ENCODE results near the gene DAGLA. TPM values are rescaled to one million over a fixed set of nuclear protein-coding genes. Genes with fewer than 3 reads are reported as not detected.

DAGLA gene
- total RNA-seq, 2 experiments from 2014 or later = 0.44 to 0.45 TPM

DNA sequence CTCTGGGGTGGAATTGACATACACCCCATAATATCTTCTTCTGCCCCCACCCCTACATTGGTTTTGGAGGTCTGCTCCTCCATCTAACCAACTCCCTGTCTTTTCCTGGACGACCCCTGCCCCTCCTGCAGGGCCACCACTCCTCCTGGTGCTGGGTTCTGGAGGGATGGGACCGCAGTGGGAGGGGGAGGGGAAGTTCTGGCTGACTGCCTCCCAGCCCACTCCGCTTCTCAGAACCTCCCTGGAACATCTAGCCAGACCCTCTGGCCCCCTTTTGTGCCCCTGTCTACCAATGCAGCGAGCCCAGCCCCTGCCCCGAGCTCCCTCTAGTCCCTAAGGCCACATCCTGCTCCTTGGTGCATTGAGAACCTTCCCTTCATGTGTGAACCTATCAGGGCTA lies 73.5 kb downstream of the DAGLA start:
- Mint-ChIP-seq H3K4me1 (peaks cover 25% of the 10 kb centered on the region), H3K27ac (no peak overlapping the region), H3K27me3 (peaks cover 28% of the 10 kb centered on the region), H3K36me3 (ENCODE audit: low read depth) (no peaks in the 10 kb centered on the region), H3K4me3 (peak overlapping the region; percentile 22), H3K9me3 (no peaks in the 10 kb centered on the region)
- no peak for DNase-seq
- POLR2A ChIA-PET = no interaction called here
- CTCF ChIA-PET = interaction anchor here (0.9 to 1.7 kb wide), 4 partner anchors 12 to 34 kb away, joined by 3 to 5 read pairs (median 5); no protein-coding TSS in a partner anchor

DNA sequence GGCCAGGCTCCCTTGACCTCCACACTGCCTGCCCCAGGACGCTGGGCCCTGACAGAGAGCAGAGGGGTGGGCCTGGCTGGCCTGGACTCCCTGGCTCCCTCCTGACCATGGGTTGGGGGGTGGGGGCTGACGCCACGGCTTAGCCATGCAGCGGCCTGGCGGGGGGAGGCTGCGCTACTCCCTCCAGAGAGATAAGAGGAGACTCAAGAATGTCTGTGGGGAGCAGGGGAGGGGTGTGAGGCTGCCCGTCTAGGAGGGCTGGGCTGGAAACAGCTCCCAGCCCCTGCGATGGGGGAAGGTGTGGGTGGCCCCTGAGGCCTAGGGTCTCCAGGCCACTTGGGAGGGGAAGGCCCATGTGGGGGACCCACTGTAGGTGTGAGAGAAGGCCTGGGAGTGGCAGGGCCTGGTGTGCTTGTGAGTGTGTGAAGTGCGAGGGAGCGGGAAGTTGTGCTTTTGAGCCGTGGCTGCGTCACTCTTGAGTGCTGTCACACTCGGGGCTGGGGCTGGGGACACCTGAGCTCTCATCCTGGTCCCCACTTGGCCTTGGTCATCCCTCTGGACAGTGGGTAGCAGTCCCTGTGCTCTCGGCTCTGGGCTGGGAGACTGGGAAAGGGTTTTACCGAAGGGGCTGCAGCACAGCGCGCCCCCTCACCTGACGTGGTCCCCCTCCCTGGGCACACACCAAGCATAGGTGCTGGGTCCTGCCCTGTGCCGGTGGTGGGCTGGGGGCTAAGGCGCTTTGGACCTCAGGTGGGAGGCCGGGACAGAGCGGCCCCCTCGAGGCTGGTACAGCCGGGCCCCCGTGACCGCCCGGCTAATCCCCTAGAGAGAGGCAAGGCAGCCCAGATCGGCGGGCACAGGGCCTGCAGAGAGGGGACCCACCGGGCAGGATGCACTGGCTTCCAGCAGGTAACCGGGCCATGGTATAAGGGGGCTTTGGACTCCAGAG lies 74.6 kb downstream of the DAGLA start:
- peaks cover 25% of the 10 kb centered on the region for H3K27me3 Mint-ChIP-seq
- no peaks in the 10 kb centered on the region for H3K9me3 Mint-ChIP-seq
- ChIA-PET CTCF (interaction anchor here (0.6 to 1.4 kb wide), 3 partner anchors 15 to 25 kb away, joined by 3 to 4 read pairs (median 3); no protein-coding TSS in a partner anchor), POLR2A (no interaction called here)
- H3K36me3 Mint-ChIP-seq (ENCODE audit: low read depth) = no peaks in the 10 kb centered on the region
- H3K4me1 Mint-ChIP-seq = peaks cover 25% of the 10 kb centered on the region
- no peak overlapping the region for H3K4me3 Mint-ChIP-seq
- H3K27ac Mint-ChIP-seq = no peak overlapping the region
- DNase-seq = no peak

DNA sequence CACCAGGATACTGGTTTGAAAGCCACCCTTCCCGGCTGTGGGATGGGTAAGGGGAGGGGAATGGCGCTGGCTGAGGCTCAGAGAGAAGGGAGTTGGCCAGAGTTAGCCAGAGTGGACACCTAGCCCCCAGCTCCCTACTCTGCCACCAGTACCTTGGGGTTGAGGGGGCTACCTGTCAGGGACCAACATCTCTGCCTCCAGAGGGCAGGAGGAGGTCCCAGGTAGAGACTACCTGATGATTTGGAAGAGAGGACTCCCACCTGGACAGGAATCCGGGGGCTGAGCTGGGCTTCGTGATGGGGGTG lies 75.9 kb downstream of the DAGLA start:
- peaks cover 20% of the 10 kb centered on the region for H3K27me3 Mint-ChIP-seq
- H3K4me1 Mint-ChIP-seq = peaks cover 25% of the 10 kb centered on the region
- H3K4me3 Mint-ChIP-seq = no peak overlapping the region
- ChIA-PET POLR2A (no interaction called here), CTCF (interaction anchor here (0.7 to 1.4 kb wide), 2 partner anchors 20 to 284 kb away, joined by 3 to 4 read pairs; no protein-coding TSS in a partner anchor)
- H3K9me3 Mint-ChIP-seq = no peaks in the 10 kb centered on the region
- H3K27ac Mint-ChIP-seq = peak overlapping the region; percentile 54
- DNase-seq = no peak
- no peaks in the 10 kb centered on the region for H3K36me3 Mint-ChIP-seq (ENCODE audit: low read depth)

DNA sequence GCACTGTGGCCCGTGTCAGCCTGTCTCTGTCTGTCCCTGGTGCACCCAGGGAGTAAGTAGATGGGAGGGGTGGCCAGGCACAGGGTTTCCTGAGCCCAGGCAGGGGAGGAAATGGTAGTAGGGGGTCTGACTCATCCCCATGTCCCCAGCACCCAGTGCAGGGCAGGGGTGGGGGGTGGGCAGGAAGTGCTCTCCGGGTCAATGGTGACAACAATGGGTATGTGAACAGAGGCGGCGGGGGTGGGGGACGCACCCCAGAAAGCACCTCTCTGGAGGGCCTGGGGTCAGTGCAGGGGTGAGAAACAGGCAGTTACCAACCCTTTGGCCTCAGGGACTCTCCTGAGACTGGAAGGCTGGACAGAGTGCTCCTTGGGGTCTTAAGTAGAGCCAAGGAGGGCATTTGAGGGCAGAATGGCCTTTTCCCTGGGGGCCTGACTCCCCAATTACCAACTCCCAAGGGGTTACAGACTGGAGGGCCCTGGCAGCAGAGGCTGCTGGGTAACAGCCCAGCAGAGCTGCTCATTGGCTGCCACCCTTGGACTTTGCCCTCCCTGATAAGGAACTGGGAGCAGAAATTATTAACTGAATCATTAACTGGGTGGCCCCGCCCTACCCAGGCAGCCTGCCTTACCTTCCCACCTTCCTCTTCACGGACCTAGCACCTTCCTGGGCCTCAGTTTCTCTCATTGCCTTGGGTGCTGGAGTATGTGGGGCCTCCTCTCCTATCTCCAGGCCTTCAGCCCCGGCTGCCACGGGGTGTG lies 76.4 kb downstream of the DAGLA start:
- CTCF ChIA-PET = interaction anchor here (0.7 to 1.4 kb wide), 3 partner anchors 19 to 285 kb away, joined by 3 to 4 read pairs (median 3); no protein-coding TSS in a partner anchor
- Mint-ChIP-seq H3K27me3 (peaks cover 16% of the 10 kb centered on the region), H3K4me3 (no peak overlapping the region), H3K27ac (peak overlapping the region; percentile 54), H3K4me1 (peaks cover 25% of the 10 kb centered on the region), H3K9me3 (no peaks in the 10 kb centered on the region), H3K36me3 (ENCODE audit: low read depth) (no peaks in the 10 kb centered on the region)
- no peak for DNase-seq
- POLR2A ChIA-PET = no interaction called here

DNA sequence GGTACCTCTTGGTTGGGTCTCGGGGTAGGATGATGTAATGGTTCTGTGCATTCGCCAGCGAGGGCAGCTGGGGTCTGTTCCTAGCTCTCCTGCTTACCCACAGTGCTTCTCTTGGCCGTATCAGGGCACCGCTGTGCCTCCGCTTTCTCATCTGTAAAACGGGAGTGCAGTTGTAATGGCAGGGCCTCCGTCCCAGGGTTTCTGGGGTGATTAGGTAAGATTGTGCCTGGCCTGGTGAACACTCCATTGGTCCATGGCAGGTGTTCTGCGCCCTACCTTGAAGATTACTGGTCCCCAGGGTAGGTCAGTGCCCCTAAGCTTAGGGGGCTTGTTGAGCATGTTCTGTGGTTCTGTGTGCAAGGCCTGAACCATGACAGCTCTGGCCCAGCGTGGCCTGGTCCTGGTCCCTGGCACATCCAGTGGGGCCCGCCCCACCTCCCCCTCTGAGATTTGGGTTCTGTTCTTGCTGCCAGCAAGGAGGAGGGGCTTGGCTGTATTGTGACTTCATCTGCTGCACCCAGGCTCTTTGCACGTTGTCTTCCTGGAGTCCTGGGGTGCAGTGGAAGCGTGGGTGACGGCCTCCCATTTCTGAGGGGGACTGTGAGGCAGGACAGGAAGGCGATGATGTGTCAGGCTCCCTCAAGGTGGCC lies 77.1 kb downstream of the DAGLA start:
- Mint-ChIP-seq H3K4me3 (no peak overlapping the region), H3K4me1 (peaks cover 21% of the 10 kb centered on the region), H3K36me3 (ENCODE audit: low read depth) (no peaks in the 10 kb centered on the region), H3K27ac (no peak overlapping the region), H3K27me3 (peaks cover 11% of the 10 kb centered on the region), H3K9me3 (no peaks in the 10 kb centered on the region)
- CTCF ChIA-PET = interaction anchor here (0.9 kb wide), 1 partner anchor 24 kb away, joined by 3 read pairs; no protein-coding TSS in a partner anchor
- POLR2A ChIA-PET = no interaction called here
- DNase-seq = no peak

DNA sequence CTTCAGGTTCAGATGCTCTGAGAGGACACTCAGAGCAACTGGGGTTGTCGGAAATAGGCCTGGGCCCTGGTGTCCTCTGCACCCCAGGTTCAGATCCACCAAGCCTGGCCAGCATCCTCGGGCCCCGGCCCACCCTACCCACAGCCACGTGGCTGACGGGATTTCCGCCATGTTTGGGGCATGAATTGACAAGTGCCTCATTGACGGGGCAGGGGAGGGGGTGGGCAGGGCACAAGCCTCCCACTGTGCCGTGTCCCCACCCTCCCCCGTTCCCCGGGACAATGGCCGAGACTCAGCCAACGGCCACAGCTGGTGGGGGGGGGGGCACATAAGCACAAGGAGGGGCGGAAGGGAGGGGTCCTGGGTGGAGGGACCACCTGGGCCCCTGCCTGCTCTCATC lies 80.8 kb downstream of the DAGLA start:
- Mint-ChIP-seq H3K27me3 (no peaks in the 10 kb centered on the region), H3K4me1 (peaks cover 9% of the 10 kb centered on the region), H3K4me3 (no peak overlapping the region), H3K36me3 (ENCODE audit: low read depth) (no peaks in the 10 kb centered on the region), H3K27ac (no peak overlapping the region), H3K9me3 (no peaks in the 10 kb centered on the region)
- DNase-seq = no peak
- ChIA-PET POLR2A (no interaction called here), CTCF (interaction anchor here (1.3 kb wide), 2 partner anchors 11 to 13 kb away, joined by 3 to 5 read pairs; no protein-coding TSS in a partner anchor)

DNA sequence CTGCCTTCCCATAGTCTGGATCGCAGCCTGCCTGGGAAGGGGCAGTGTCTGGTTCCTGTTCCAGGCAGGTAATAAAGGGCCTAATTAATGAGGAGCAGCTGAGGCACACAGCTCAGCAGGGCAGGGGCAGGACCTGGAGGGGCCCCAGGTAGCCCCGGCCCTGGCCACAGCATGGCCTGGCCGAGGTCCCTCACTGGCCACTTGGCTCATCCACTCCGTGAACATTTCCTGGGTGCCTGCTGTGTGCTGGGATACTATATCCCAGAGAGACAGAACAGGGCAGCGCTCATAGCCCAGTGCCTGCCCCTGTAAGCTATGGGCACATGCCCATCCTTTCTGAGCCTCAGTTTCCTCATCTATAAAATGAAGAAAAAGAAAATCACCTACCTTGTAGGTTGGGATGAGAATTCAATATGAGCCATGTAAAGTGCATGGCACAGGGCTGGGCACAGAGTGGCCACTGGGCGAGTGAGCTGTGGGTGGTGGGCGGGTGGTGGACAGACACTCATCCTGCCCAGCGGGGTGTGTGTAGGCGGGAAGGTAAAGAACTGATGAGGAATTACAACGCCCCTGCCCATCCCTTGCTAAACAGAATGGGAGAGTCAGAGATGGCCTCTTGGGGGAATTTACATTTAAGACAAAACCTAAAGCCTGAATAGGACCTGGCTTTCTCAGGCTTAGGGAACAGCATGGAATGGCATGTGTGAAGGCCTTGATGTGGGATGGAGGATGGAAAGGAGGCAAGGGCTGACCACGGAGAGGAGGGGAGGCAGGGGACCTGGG lies 81.4 kb downstream of the DAGLA start:
- Mint-ChIP-seq H3K27me3 (no peaks in the 10 kb centered on the region), H3K27ac (no peak overlapping the region), H3K4me3 (no peak overlapping the region), H3K4me1 (peaks cover 2% of the 10 kb centered on the region), H3K9me3 (no peaks in the 10 kb centered on the region), H3K36me3 (ENCODE audit: low read depth) (no peaks in the 10 kb centered on the region)
- ChIA-PET CTCF (interaction anchor here (1.3 kb wide), 2 partner anchors 11 to 14 kb away, joined by 3 to 5 read pairs; no protein-coding TSS in a partner anchor), POLR2A (no interaction called here)
- DNase-seq = no peak

- Mint-ChIP-seq H3K4me1 (no peaks in the 10 kb centered on the region), H3K27ac (no peak overlapping the region), H3K36me3 (ENCODE audit: low read depth) (no peaks in the 10 kb centered on the region), H3K9me3 (no peaks in the 10 kb centered on the region), H3K4me3 (no peak overlapping the region), H3K27me3 (no peaks in the 10 kb centered on the region)
- no peak for DNase-seq
- ChIA-PET CTCF (interaction anchor here (1.3 kb wide), 1 partner anchor 15 kb away, joined by 5 read pairs; no protein-coding TSS in a partner anchor), POLR2A (no interaction called here)
Observed at GRCh38 chr11:61762223-61762615, 82.0 kb downstream of the DAGLA start.

DNA sequence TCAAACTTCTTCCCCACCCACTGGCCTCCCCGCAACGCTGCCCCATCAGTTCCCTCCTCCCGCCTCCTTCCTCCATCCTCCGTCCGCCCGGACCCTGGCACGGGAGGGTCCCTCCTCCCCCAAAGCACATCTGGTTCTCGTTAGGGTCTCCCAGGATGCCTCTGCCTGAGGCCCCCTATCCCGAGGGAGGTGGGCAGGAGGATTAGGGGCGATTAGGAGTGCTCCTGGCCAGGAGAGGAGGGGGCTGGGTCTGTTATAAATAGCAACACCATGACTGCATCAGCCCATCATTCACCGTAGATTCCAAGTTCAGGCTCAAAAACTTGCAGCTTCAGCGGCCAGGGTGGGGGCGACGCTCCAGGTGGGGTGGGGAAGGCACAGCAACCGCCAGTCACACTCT lies 82.6 kb downstream of the DAGLA start:
- Mint-ChIP-seq H3K36me3 (ENCODE audit: low read depth) (no peaks in the 10 kb centered on the region), H3K4me3 (no peak overlapping the region), H3K9me3 (no peaks in the 10 kb centered on the region), H3K4me1 (no peaks in the 10 kb centered on the region), H3K27me3 (no peaks in the 10 kb centered on the region), H3K27ac (no peak overlapping the region)
- POLR2A ChIA-PET = no interaction called here
- CTCF ChIA-PET = interaction anchor here (0.5 kb wide), 1 partner anchor 243 kb away, joined by 3 read pairs; no protein-coding TSS in a partner anchor
- no peak for DNase-seq

DNA sequence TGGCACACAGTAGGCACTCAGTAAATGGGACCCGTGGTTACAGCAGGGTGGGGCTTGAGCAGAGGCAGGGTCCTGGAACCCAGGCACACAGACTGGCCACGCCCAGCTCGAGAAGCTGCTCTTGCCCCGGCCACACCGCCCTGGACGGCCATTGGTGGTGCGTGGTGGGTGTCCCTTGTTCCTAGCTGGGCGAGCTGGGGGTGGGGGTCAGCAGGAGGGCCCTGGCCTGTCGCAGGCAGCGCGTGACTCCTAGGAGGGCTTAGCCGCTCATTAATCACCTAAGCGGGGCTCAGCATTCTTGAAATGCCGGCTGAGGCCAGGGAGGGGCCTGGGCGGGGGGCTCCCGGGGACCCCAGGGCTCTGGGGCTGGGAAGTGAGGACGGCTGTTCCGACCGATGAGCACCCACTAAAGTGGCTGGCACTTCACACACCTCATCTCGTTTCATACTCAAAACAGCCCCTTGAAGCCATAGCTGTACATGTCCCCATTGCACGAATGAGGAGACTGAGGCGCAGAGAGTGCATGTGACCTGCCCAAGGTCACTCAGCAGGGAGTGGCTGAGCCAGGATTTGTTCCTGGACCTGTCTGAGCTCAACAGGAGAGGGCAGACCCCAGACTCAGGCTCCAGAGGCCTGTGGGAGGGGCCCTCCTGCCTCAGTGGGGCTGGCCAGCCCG lies 83.9 kb downstream of the DAGLA start:
- Mint-ChIP-seq H3K36me3 (ENCODE audit: low read depth) (no peaks in the 10 kb centered on the region), H3K27ac (no peak overlapping the region), H3K4me3 (no peak overlapping the region), H3K27me3 (no peaks in the 10 kb centered on the region), H3K9me3 (no peaks in the 10 kb centered on the region), H3K4me1 (no peaks in the 10 kb centered on the region)
- ChIA-PET CTCF (interaction anchor here (1.0 to 1.1 kb wide), 2 partner anchors 16 to 23 kb away, joined by 3 to 6 read pairs; no protein-coding TSS in a partner anchor), POLR2A (no interaction called here)
- DNase-seq = no peak

DNA sequence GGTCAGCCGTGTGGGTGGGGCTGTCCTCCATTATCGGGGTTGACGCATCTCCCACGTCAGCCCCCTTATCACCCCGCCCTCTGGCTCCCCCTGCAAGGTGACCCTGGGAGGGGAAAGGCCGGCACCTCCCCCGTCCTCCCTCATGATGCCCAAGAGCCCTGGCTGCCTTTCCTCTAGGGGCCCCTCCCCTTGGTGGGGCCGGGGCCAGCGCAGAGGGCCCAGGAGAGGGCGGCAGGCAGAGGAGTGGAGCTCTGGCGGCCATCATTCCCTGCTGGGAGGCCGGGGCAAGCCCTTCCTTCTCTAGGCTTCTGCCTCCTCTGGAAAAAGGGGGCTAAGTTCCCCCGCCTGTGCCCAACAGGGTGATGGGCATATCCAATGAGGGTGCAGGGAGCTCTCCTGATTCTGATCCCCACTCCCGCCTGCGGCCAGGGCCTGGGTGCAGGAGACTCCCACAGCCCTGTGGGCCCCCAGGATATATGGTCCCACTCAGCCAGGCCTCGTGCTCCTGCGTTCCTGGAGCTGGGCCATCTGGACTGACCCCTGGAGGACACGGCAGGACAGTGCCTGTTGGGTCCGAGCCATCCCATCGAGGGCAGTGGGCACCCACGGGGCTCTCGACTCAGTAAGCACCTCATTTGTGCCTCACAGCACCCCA lies 84.5 kb downstream of the DAGLA start:
- no peak overlapping the region for H3K4me3 Mint-ChIP-seq
- ChIA-PET POLR2A (no interaction called here), CTCF (interaction anchor here (1.0 to 1.2 kb wide), 2 partner anchors 12 to 17 kb away, joined by 3 to 5 read pairs; no protein-coding TSS in a partner anchor)
- H3K36me3 Mint-ChIP-seq (ENCODE audit: low read depth) = no peaks in the 10 kb centered on the region
- H3K27ac Mint-ChIP-seq = no peak overlapping the region
- H3K9me3 Mint-ChIP-seq = no peaks in the 10 kb centered on the region
- H3K27me3 Mint-ChIP-seq = no peaks in the 10 kb centered on the region
- H3K4me1 Mint-ChIP-seq = no peaks in the 10 kb centered on the region
- DNase-seq = no peak

All from activated CD4-positive, alpha-beta T cell treated with anti-CD3 and anti-CD28 coated beads, Interleukin-2, amount 10 ng/mL, durations not matched to agents 7 days and 5 days (primary cell).